OCI-LY7 (cell line): ENCODE measurements around the gene CFAP126. TPM values are rescaled to one million over a fixed set of nuclear protein-coding genes. Genes with fewer than 3 reads are reported as not detected.
"Not testable (repeated sequence)": the region's sequence is repeated elsewhere in the genome, so short reads cannot be mapped to it uniquely, and the experiment has no call there.

ENCODE experiments used
- BruUV-seq: library from RNA; stranded (reverse); fragments of 400-500 nt; replicated peaks from 2 replicates; lab custom pipeline; 2021; lab: Mats Ljungman, UMichigan
- CTCF ChIA-PET: fragments of 300-600 bp; sonication (Branson Sonifier 250); formaldehyde crosslinking; loops from one replicate; lab custom pipeline; 2022; ENCODE audit warnings: antibody characterized with exemption; ENCODE audit not compliant: unreplicated experiment; lab: Charles Lee
- POLR2A ChIA-PET: fragments of 300-600 bp; sonication (Branson Sonifier 250); formaldehyde crosslinking; loops from one replicate; lab custom pipeline; 2022; ENCODE audit warnings: antibody characterized with exemption; lab: Charles Lee
- DNase-seq: peaks from one replicate; pipeline ENCODE4 v3.0.0-alpha.2; 2015; ENCODE audit warnings: low spot score
- H2AFZ ChIP-seq: fragments of 200-600 bp; sonication (generic), shearing (Covaris generic); 2 replicates; pipeline ENCODE4 v1.6.1; 2014; ENCODE audit warnings: mild to moderate bottlenecking, antibody characterized with exemption, low read length, moderate library complexity
- H3K27ac ChIP-seq: fragments of 200-600 bp; sonication (generic); 2 replicates; pipeline ENCODE4 v1.5.1; 2014; ENCODE audit warnings: mixed run types, low read depth, mild to moderate bottlenecking, moderate library complexity, low read length, inconsistent platforms; ENCODE audit not compliant: poor library complexity, severe bottlenecking
- H3K36me3 ChIP-seq: fragments of 200-600 bp; sonication (generic); 2 replicates; pipeline ENCODE4 v1.6.1; 2014; ENCODE audit warnings: mild to moderate bottlenecking, antibody characterized with exemption, low read length, moderate library complexity, mixed read lengths; ENCODE audit not compliant: insufficient read depth
- H3K4me1 ChIP-seq: fragments of 200-600 bp; sonication (generic); 2 replicates; pipeline ENCODE4 v1.5.1; 2014; ENCODE audit warnings: mild to moderate bottlenecking, low read length; ENCODE audit not compliant: insufficient read depth, poor library complexity, severe bottlenecking
- H3K4me2 ChIP-seq: fragments of 200-600 bp; sonication (generic); 2 replicates; pipeline ENCODE4 v1.6.1; 2014; ENCODE audit warnings: mild to moderate bottlenecking, low read length
- H3K4me3 ChIP-seq: fragments of 200-600 bp; sonication (generic); 2 replicates; pipeline ENCODE4 v1.5.1; 2014; ENCODE audit warnings: mild to moderate bottlenecking, low read depth, low read length; ENCODE audit not compliant: poor library complexity, severe bottlenecking
- H3K79me2 ChIP-seq: fragments of 200-600 bp; sonication (generic); 2 replicates; pipeline ENCODE4 v1.6.1; 2016; ENCODE audit warnings: low read depth, mild to moderate bottlenecking, low read length, moderate library complexity, mixed read lengths; ENCODE audit not compliant: insufficient read depth
- H3K9me2 ChIP-seq: fragments of 200-600 bp; sonication (generic); 2 replicates; pipeline ENCODE4 v1.6.1; 2016; ENCODE audit warnings: mild to moderate bottlenecking, low read length, mixed read lengths; ENCODE audit not compliant: insufficient read depth
- H3K9me3 ChIP-seq: fragments of 200-600 bp; sonication (generic); 2 replicates; pipeline ENCODE4 v1.6.1; 2014; ENCODE audit warnings: mild to moderate bottlenecking, mixed run types, low read length, mixed read lengths
- H4K20me1 ChIP-seq: fragments of 200-600 bp; sonication (generic); 2 replicates; pipeline ENCODE4 v1.6.1; 2014; ENCODE audit warnings: mild to moderate bottlenecking, antibody characterized with exemption, low read length, moderate library complexity, mixed read lengths; ENCODE audit not compliant: insufficient read depth
- EZH2phosphoT487 ChIP-seq: fragments of 200-600 bp; sonication (generic); IDR thresholded peaks from 2 replicates; pipeline ENCODE4 v1.6.1; 2018; ENCODE audit warnings: low read depth, borderline replicate concordance, mild to moderate bottlenecking, mixed run types, antibody characterized with exemption, low read length, moderate library complexity, mixed read lengths
- intact Hi-C: fragments of 100-400 bp; cut with micrococcal nuclease; formaldehyde crosslinking; loops from one replicate; pipeline ENCODE4 v1.10.0; 2022; ENCODE audit not compliant: unreplicated experiment
- small RNA-seq: library from RNA; depleted of rRNA; stranded (forward); fragments of <200 nt; gene quantifications from one replicate; pipeline ENCODE3, GENCODE V24; 2014
- total RNA-seq, 2 experiments: library from RNA; depleted of rRNA in 1 of 2; stranded (reverse); fragments of >200 nt in 1 of 2; shearing (Covaris generic) in 1 of 2; gene quantifications; 2 replicates each; pipeline ENCODE4 v1.2.3, GENCODE V29; 2014 to 2022
- TF ChIP-seq, protein P1 (sequence below): fragments of 200-600 bp; sonication (generic); conservative IDR thresholded peaks from 2 replicates; pipeline ENCODE4 v1.5.1; 2014; ENCODE audit warnings: mild to moderate bottlenecking, antibody characterized with exemption, low read length, moderate library complexity, mixed read lengths

Gene CFAP126
- total RNA-seq, 2 experiments from 2014 or later, result not detected

DNA sequence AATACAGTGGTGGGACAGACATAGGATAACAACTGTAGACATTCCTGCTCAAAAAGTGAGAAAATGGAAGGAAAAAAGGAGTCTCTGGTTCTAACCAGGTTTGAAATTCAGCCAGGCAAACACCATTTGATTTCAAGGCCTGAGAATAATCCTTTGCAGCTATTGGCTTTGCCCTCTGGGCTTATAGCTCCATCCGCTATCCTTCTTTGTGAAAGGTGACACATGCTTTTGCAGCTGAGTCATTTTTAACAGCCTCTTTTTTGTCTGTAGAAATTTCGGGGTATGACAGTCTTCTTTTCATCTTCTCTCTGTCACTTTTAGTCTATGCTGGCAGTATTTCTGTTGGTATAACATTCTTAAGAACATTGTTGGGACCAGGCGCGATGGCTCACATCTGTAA lies 37.3 kb downstream of the CFAP126 start:
- Histone ChIP-seq H3K4me1 (no peaks in the 10 kb centered on the region), H3K9me2 (no peaks in the 10 kb centered on the region), H2AFZ (no peak overlapping the region), H3K4me3 (no peak overlapping the region), H3K4me2 (no peak overlapping the region), H4K20me1 (no peaks in the 10 kb centered on the region), H3K79me2 (no peaks in the 10 kb centered on the region), H3K9me3 (no peaks in the 10 kb centered on the region), H3K36me3 (peaks cover 90% of the 10 kb centered on the region), H3K27ac (no peak overlapping the region)
- TF ChIP-seq EZH2phosphoT487, result no peak
- TF ChIP-seq, protein P1, sequence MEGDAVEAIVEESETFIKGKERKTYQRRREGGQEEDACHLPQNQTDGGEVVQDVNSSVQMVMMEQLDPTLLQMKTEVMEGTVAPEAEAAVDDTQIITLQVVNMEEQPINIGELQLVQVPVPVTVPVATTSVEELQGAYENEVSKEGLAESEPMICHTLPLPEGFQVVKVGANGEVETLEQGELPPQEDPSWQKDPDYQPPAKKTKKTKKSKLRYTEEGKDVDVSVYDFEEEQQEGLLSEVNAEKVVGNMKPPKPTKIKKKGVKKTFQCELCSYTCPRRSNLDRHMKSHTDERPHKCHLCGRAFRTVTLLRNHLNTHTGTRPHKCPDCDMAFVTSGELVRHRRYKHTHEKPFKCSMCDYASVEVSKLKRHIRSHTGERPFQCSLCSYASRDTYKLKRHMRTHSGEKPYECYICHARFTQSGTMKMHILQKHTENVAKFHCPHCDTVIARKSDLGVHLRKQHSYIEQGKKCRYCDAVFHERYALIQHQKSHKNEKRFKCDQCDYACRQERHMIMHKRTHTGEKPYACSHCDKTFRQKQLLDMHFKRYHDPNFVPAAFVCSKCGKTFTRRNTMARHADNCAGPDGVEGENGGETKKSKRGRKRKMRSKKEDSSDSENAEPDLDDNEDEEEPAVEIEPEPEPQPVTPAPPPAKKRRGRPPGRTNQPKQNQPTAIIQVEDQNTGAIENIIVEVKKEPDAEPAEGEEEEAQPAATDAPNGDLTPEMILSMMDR, result no peak
- CTCF ChIA-PET, result no interaction called here
- DNase-seq, result no peak
- no TSS peak for BruUV-seq
- intact Hi-C loops, result no loop called here
- POLR2A ChIA-PET, result interaction anchor here (0.6 to 1.0 kb wide), 3 partner anchors 27 to 82 kb away, joined by 3 to 5 read pairs (median 3); no protein-coding TSS in a partner anchor

DNA sequence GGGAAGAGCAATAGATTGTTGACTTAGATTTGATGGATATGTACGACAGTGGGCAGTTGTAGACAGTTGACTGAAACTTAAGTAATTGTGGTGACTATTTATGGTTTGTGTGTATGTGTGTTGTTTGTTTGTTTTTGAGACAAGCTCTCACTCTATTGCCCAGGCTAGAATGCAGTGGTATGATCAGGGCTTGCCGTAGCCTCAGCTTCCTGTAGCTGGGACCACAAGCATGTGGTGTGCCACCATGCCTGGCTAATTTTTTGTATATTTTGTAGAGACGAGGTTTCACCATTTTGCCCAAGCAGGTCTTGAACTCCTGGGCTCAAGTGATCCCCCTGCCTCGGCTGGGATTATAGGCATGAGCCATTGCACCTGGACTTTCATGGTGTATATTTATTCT lies 43.7 kb downstream of the CFAP126 start:
- POLR2A ChIA-PET, result no interaction called here
- Histone ChIP-seq H3K79me2 (no peaks in the 10 kb centered on the region), H2AFZ (no peak overlapping the region), H3K9me2 (no peaks in the 10 kb centered on the region), H4K20me1 (no peaks in the 10 kb centered on the region), H3K27ac (no peak overlapping the region), H3K9me3 (no peaks in the 10 kb centered on the region), H3K4me2 (no peak overlapping the region), H3K4me3 (no peak overlapping the region), H3K36me3 (peaks cover 48% of the 10 kb centered on the region), H3K4me1 (no peaks in the 10 kb centered on the region)
- no peak for TF ChIP-seq EZH2phosphoT487
- TF ChIP-seq, protein P1, result no peak
- no peak for DNase-seq
- BruUV-seq, result no TSS peak
- intact Hi-C loops, result no loop called here
- CTCF ChIA-PET, result no interaction called here

DNA sequence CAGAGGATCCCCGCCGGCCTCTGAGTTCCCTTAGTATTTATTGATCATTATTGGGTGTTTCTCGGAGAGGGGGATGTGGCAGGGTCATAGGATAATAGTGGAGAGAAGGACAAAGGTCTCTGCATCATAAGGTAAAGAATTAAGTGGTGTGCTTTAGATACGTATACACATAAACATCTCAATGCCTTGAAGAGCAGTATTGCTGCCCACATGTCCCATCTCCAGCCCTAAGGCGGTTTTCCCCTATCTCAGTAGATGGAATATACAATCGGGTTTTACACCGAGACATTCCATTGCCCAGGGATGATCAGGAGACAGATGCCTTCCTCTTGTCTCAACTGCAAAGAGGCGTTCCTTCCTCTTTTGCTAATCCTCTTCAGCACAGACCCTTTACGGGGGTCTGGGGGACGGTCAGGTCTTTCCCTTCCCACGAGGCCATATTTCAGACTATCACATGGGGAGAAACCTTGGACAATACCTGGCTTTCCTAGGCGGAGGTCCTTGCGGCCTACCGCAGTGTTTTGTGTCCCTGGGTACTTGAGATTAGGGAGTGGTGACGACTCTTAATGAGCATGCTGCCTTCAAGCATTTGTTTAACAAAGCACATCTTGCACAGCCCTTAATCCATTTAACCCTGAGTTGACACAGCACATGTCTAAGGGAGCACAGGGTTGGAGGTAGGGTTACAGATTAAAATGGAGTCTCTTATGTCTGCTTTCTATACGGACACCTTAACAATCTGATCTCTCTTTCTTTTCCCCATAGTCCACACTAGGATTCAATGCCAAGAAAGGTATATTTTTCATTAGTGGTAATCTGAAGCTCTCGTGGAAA lies 51.6 kb downstream of the CFAP126 start:
- H3K9me2 ChIP-seq, POLR2A ChIA-PET, H4K20me1 ChIP-seq, BruUV-seq, H3K9me3 ChIP-seq, DNase-seq, H3K27ac ChIP-seq, CTCF ChIA-PET, H3K4me3 ChIP-seq, intact Hi-C loops, H2AFZ ChIP-seq, H3K36me3 ChIP-seq: not testable (repeated sequence)
- H3K4me2 ChIP-seq, result peak overlapping the region; percentile 95
- H3K79me2 ChIP-seq, result peaks cover 16% of the 10 kb centered on the region
- H3K4me1 ChIP-seq, result peaks cover 24% of the 10 kb centered on the region

Small RNA genes lying within 50 kb of the gene (small RNA-seq; reads per million reads assigned to genes)
- gene AL592295.2 (not detected), gene RNU6-481P (not detected)

Other genes with a start within 250 kb of the CFAP126 start
- 52.7 and 55.6 TPM in 2 replicates for gene PFDN2, start 249.8 kb downstream of the CFAP126 start, total RNA-seq (2014; rRNA removed; shearing (Covaris generic))
- 79.5 and 95.3 TPM in 2 replicates for gene PFDN2, start 249.8 kb downstream of the CFAP126 start, total RNA-seq (2022)
- 30.2 and 42.7 TPM in 2 replicates for gene NIT1, start 249.8 kb downstream of the CFAP126 start, total RNA-seq (2014; rRNA removed; shearing (Covaris generic))
- 46.5 and 53.1 TPM in 2 replicates for gene NIT1, start 249.8 kb downstream of the CFAP126 start, total RNA-seq (2022)
- gene DEDD, start 235.2 kb downstream of the CFAP126 start, total RNA-seq (2014; rRNA removed; shearing (Covaris generic)), result 21.1 and 28.5 TPM in 2 replicates
- gene DEDD, start 235.2 kb downstream of the CFAP126 start, total RNA-seq (2022), result 36.9 and 41.9 TPM in 2 replicates
- gene UFC1, start 213.9 kb downstream of the CFAP126 start, total RNA-seq (2014; rRNA removed; shearing (Covaris generic)), result 61.2 and 87.7 TPM in 2 replicates
- 79.4 and 80.9 TPM in 2 replicates for gene UFC1, start 213.9 kb downstream of the CFAP126 start, total RNA-seq (2022)
- 18.4 and 19.6 TPM in 2 replicates for gene USP21, start 208.4 kb downstream of the CFAP126 start, total RNA-seq (2014; rRNA removed; shearing (Covaris generic))
- 29.5 and 34.0 TPM in 2 replicates for gene USP21, start 208.4 kb downstream of the CFAP126 start, total RNA-seq (2022)
- gene PPOX, start 201.4 kb downstream of the CFAP126 start, total RNA-seq (2014; rRNA removed; shearing (Covaris generic)), result 40.1 and 42.0 TPM in 2 replicates
- 45.5 and 53.2 TPM in 2 replicates for gene PPOX, start 201.4 kb downstream of the CFAP126 start, total RNA-seq (2022)
- 36.2 and 39.1 TPM in 2 replicates for gene B4GALT3, start 190.4 kb downstream of the CFAP126 start, total RNA-seq (2014; rRNA removed; shearing (Covaris generic))
- gene B4GALT3, start 190.4 kb downstream of the CFAP126 start, total RNA-seq (2022), result 41.7 and 49.8 TPM in 2 replicates
- gene ADAMTS4, start 168.8 kb downstream of the CFAP126 start, total RNA-seq (2014; rRNA removed; shearing (Covaris generic)), result 0.03 TPM in 2 replicates
- 0.07 and 0.15 TPM in 2 replicates for gene ADAMTS4, start 168.8 kb downstream of the CFAP126 start, total RNA-seq (2022)
- gene NDUFS2, start 165.5 kb downstream of the CFAP126 start, total RNA-seq (2014; rRNA removed; shearing (Covaris generic)), result 62.9 and 76.4 TPM in 2 replicates
- gene NDUFS2, start 165.5 kb downstream of the CFAP126 start, total RNA-seq (2022), result 72.1 and 73.4 TPM in 2 replicates
- 3.2 TPM in 1 of 2 replicates, not detected in the other for gene FCER1G, start 152.6 kb downstream of the CFAP126 start, total RNA-seq (2014; rRNA removed; shearing (Covaris generic))
- gene FCER1G, start 152.6 kb downstream of the CFAP126 start, total RNA-seq (2022), result 0.88 and 1.2 TPM in 2 replicates
- not detected in 2 replicates for gene APOA2, start 144.2 kb downstream of the CFAP126 start, total RNA-seq (2014; rRNA removed; shearing (Covaris generic))
- gene APOA2, start 144.2 kb downstream of the CFAP126 start, total RNA-seq (2022), result not detected in 2 replicates
- 8.3 and 11.0 TPM in 2 replicates for gene TOMM40L, start 141.8 kb downstream of the CFAP126 start, total RNA-seq (2014; rRNA removed; shearing (Covaris generic))
- 16.0 and 20.1 TPM in 2 replicates for gene TOMM40L, start 141.8 kb downstream of the CFAP126 start, total RNA-seq (2022)
- not detected in 2 replicates for gene NR1I3, start 129.7 kb downstream of the CFAP126 start, total RNA-seq (2014; rRNA removed; shearing (Covaris generic))
- gene NR1I3, start 129.7 kb downstream of the CFAP126 start, total RNA-seq (2022), result not detected in 2 replicates
- gene PCP4L1, start 109.1 kb downstream of the CFAP126 start, total RNA-seq (2014; rRNA removed; shearing (Covaris generic)), result not detected in 2 replicates
- not detected in 2 replicates for gene PCP4L1, start 109.1 kb downstream of the CFAP126 start, total RNA-seq (2022)
- 4.2 and 4.5 TPM in 2 replicates for gene MPZ, start 57.9 kb downstream of the CFAP126 start, total RNA-seq (2014; rRNA removed; shearing (Covaris generic))
- gene MPZ, start 57.9 kb downstream of the CFAP126 start, total RNA-seq (2022), result 9.0 and 10.8 TPM in 2 replicates
- 17.9 and 20.6 TPM in 2 replicates for gene SDHC, start 53.5 kb downstream of the CFAP126 start, total RNA-seq (2014; rRNA removed; shearing (Covaris generic))
- gene SDHC, start 53.5 kb downstream of the CFAP126 start, total RNA-seq (2022), result 149 and 175 TPM in 2 replicates
- 1.1 and 1.4 TPM in 2 replicates for gene FCGR2A, start 137.6 kb upstream of the CFAP126 start, total RNA-seq (2014; rRNA removed; shearing (Covaris generic))
- 0.42 and 0.53 TPM in 2 replicates for gene FCGR2A, start 137.6 kb upstream of the CFAP126 start, total RNA-seq (2022)
- gene HSPA6, start 156.7 kb upstream of the CFAP126 start, total RNA-seq (2014; rRNA removed; shearing (Covaris generic)), result not detected in 2 replicates
- 0.13 TPM in 1 of 2 replicates, not detected in the other for gene HSPA6, start 156.7 kb upstream of the CFAP126 start, total RNA-seq (2022)
- not detected in 2 replicates for gene FCGR3A, start 181.9 kb upstream of the CFAP126 start, total RNA-seq (2014; rRNA removed; shearing (Covaris generic))
- gene FCGR3A, start 181.9 kb upstream of the CFAP126 start, total RNA-seq (2022), result not detected in 2 replicates